Measurements from ENCODE around the gene KLHL22.
"Not testable (repeated sequence)": the region's sequence is repeated elsewhere in the genome, so short reads cannot be mapped to it uniquely, and the experiment has no call there.

The KLHL22 gene

DNA sequence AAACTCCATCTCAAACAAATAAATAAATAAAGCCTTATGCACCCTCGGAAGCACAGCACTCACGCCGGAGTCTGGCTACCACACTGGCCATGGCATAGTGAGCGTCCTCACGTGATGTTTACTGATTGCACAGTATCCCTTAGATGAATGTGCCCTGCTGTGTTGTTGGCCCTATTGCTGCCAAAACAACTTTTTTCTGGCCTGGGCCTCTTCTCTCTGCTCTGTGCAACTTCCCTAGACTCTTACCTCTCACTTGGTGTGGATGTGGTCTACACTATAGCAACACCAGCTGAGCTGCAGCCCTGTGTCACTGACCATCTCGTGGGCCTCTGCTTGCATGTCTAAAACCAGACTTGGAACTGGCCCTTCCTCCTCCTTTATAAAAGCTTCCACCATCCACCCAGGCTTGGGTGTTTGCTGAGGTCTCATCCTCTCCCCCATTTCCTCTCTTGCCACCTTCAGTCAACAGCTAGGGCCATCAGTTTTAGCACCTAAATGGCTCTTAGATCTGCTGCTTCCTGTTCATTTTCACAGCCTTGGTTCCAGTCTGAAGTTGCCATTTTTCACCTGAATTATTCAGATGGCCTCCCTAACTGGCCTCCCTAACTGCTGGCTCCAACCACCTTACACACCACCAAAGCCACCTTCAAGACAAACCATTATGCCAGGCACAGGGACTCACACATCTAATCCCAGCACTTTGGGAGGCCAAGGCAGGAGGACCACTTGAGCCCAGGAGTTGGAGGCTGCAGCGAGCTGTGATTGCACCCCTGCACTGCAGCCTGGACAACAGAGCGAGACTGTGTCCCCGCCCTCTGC, 92.4 kb downstream of the KLHL22 start:
- DNase-seq (ENCODE audit: low read depth in 2 of 2): no peak

DNA sequence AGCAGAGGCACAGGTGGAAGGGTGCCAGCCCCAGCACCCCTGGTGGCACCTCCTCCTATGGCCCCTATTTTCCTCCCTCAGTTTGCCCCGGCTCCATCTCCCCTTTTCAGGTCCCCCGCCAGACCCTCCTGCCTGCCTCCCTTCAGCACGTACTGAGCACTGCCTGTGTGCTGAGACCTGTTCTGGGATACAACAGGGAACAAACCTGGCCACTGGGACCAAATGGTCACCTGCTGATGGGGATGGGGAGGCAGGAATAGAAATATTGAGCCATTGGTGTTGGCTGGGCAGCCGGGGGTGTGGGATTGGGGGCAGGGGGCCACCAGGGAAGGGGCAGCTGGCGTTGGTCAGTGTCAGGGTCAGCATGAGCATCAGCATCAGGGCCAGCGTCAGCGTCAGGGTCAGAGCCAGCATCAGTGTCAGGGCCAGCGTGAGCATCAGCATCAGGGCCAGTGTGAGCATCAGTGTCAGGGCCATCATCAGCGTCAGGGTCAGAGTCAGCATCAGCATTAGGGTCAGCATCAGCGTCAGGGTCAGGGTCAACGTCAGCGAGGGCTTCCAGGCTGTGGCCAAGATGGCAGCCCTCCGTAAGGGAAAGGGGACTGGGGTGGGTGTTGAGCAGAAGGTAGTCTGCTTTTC, 94.1 kb downstream of the KLHL22 start:
- DNase-seq (ENCODE audit: low read depth in 2 of 2): no peak

DNA sequence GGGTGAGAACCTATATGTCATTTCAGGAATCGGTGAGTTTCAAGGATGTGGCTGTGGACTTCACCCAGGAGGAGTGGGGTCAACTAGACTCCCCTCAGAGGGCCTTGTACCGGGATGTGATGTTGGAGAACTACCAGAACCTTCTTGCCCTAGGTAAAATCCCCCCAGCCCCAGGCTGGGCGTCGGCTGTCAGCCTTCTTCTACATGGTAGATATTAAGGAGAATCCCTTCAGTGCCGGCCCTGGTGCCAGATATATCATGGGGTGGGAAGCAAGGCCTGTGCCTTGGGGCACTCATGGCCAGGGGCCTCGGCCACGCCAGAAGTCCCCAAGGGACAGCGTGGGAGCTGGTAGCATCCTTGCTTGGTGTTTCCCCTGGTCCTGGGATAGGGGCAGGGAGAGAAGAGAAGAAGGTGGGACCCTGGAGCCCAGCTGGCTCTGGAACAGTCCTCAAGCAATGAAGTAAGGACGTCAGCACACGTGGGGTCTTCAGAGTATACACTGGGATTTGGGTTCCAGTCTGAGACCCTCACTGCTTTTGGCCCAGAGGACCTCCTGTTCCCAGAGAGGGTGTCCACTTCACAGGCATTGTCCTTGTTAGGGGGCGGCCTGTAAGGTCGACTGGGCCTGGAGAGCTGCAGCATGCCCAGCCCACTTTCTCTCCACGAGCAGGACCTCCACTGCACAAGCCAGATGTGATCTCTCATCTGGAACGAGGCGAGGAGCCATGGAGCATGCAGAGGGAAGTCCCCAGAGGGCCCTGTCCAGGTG, 94.8 kb downstream of the KLHL22 start:
- no peak for DNase-seq (ENCODE audit: low read depth in 2 of 2)

DNA sequence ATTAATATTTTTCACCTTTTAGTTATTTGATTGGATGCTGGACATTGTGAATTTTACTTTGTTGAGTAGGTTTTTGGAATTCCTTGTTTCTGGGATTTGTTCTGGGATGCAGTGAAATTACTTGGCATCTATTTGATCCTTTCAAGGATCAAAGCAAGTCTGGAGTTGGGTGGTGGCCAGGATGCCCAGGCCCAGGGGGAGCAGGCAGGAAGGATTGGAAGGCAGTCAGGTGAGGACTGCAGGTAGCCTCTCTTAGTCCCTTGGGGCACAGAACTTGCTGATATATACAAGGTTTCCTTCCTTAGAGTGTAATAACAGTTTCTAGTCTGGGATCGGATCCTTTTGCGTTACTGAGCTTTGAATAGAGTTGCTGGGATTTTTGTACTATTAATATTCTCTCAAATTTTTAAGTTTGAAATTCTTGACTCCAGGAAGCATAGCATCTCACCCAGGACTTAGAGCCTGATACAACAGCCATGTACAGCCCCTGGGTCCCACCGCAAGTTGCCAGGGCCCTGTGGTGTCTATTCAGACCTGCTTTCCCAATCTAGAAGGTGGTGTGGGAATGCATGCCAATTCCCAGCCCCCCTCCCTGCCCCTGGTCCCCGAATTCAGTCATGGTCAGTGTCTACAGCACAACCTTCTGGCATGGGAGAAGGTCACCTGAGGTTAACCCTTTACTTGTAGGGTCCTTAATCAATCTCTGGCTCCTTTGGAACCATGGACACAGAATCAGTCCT, 95.6 kb downstream of the KLHL22 start:
- DNase-seq (ENCODE audit: low read depth in 2 of 2): no peak

DNA sequence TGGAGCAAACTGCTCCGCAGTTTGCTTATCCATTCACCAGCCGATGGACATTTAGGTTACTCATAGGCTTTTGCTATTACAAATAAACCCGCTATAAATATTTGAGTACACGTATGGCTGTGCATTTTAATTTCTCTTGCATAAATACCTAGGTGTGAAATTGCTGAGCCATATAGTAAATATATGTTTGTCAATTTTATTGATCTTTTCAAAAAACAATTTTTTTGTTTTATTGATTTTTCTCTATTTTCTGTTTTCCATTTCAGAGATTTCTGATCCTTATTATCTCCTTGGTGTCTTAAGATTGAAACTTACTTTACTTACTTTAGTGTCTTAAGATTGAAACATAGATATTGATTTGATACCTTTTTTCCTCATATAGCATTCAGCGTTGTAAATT, 97.2 kb downstream of the KLHL22 start:
- no peak for DNase-seq (ENCODE audit: low read depth in 2 of 2)

DNA sequence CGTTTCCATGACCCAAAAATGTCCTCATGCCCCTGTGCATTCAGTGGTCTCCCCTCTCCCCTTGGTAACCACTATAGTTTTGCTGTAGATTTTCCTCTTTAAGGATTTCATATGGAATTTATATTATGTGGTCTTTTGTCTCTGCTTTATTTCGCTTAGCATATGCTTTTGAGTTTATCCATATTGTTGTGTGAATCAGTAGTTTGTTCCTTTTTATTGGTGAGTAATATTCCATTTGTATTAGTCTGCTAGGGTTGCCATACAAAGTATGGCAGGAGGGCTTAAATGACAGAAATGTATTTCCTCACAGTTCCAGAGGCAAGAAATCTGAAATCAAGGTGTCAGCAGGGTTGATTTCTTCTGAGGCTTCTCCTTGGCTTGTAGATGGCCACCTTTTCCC, 98.1 kb downstream of the KLHL22 start:
- DNase-seq (ENCODE audit: low read depth in 2 of 2): no peak

DNA sequence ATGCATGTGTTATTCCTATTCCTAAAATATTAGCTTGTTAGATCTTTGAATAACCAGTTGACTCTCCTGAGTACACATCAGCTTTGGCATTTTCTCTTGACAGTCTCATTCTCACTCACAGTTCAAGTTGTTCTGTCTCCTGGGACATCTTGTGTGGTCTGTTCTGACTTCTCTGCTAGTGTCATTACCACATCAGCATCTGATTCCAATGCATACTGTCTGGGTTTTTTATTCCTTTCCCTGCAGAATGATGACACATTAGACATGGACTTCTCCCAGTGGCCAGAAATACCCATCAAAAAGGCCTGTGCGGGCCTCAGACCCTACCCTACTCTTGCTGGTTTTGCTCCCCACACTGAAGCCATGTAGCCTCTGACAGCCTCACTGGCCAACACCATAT, 99.0 kb downstream of the KLHL22 start:
- DNase-seq (ENCODE audit: low read depth in 2 of 2): peak; percentile 42 to 53

DNA sequence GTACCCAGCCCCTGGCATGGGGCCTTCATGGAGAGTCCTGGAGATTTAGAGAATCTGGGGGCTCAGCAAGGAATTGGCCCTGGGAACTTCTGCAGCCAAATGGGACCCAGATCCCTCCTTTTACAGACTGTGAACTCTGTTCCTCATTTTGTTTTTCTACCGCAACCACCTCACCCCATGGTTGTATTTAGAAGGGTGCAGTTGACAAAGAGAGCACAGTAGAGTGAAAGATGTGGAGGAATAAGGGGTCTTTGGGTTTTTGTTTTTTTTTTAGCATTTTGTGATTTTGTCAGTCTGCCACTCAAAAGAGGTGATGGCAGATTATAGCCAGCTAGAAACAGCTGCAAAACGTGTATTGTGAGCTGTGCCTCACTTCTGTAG, 99.7 kb downstream of the KLHL22 start:
- DNase-seq (ENCODE audit: low read depth in 2 of 2): no peak

DNA sequence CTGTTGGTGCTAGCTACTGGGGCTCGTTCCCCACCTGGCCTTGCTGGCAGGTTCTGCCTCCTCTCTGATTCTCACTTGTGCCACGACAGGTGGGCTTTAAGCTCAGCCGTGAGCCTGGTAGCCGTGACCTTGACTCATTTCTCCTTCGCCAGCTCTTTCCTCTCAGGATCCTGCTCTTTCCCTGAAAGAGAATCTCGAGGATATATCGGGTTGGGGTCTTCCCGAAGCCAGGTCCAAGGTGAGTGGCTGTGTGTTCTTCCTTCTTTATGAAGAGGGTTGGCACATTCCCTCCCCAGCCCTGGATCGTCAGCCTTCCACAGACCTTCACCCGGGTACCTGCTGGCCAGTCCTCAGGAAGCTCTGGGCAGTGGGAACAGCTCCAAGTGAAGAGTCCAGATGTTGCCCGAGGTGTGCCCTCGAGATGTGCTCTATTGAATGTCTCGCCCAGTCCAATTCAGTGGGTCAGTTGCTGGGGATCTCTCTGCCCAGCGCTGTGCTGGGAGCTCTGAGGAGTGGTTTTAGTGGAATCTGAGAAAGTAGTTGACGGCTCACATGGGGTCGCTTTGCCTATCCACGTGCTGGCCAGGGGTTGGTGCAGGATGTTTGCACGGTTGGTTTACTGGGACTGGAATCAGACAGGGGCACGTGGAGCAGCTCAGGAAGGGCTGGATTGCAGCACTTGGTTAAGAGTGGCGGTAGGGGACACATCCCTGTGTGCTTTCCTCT, 100.3 kb downstream of the KLHL22 start:
- DNase-seq (ENCODE audit: low read depth in 2 of 2): no peak

DNA sequence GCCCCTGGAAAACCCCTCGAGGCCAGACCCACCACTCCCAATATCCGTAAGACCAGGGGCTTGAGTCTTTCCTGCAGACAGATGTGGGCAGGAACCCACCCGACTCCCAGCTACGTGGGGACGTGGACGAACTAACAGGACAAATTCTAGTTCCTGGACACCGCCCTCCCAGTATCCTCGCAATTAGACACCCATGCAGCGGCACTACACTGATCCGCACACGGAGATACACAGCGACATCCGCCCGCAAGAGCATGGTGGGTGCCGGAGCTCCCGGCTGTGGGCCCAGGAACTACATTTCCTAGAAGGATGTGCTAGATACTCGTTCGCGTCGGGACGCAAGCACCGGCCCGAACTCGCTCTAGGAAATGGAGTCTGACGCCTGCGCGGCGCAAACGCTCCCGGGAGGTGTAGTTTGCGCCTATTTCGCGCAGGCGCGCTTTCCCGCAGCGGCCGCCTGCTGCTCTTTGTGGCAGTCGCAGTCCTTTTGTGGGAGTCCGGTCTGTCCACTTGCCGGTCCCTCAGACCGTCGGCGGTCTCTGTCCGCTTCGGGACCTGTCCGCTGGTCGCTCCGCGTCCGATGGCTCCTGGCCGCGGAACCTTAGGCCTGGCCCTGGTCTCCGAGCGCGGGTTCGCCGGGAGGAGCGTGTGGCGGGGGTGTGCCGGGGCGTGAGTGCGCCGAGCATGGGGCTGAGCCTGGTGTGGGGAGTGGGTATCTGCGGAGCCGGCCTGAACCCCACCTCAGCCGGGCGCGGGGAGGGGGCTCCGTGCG, 101.7 kb downstream of the KLHL22 start, which contains the start of gene ZNF74:
Gene ZNF74 (plus strand): TSS at position 447 of the 772 bp plus-strand sequence. CDS start 478 bp downstream, outside the sequence.
- peak; percentile 76 to 77 for DNase-seq (ENCODE audit: low read depth in 2 of 2)

DNA sequence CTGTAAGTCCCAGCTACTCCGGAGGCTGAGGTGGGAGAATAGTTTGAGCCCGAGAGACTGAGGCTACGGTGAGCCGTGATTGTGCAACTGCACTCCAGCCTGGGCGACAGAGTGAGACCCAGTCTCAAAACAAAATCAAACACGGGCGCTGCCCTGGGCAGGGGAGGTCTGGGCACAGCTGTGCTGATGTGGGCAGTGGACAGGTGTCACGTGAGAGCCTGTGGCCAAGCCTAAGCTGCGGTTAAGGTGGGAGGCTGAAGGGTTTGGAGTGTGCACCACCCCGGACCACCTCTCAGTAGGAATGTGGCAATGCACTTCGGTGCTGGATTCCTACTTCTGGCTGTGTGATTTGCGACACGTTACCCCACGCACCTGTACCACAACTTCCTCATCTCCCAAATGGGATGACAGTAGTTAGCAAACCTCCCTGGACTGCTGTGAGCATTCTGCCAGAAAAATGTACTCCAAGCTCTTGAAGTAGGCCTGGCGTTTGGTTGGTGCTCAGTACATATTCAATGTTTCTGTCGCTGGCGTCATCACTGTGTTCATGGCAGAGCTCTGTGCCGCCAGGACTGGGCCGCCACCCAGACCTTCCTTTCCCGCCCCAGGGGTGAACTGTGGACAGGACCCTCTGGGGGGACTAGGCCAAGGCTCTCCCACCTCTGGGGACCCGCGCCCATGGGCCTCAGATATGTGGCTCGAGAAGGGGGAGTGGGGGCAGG, 102.5 kb downstream of the KLHL22 start:
- no peak for DNase-seq (ENCODE audit: low read depth in 2 of 2)

DNA sequence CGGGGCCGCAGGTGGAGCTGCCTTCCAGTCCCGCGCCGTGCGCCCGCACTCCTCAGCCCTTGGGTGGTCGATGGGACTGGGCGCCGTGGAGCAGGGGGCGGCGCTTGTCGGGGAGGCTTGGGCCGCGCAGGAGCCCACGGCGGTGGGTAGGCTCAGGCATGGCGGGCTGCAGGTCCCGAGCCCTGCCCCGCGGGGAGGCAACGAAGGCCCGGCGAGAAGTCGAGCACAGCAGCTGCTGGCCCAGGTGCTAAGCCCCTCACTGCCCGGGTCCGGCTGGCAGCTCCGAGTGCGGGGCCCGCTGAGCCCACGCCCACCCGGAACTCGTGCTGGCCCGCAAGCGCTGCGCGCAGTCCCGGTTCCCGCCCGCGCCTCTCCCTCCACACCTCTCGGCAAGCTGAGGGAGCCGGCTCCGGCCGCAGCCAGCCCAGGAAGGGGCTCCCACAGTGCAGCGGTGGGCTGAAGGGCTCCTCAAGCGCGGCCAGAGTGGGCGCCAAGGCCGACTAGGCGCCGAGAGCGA, 103.2 kb downstream of the KLHL22 start:
- DNase-seq (ENCODE audit: low read depth in 2 of 2): not testable (repeated sequence)
